GM19455 (cell line): ENCODE results near the gene RNF144A.
"Not testable (repeated sequence)": the region's sequence is repeated elsewhere in the genome, so short reads cannot be mapped to it uniquely, and the experiment has no call there.

Source experiments
- ATAC-seq: cut with Tn5 transposase; IDR thresholded peaks from one replicate; pipeline ENCODE4 v1.9.1; 2021; ENCODE audit not compliant: unreplicated experiment

Gene RNF144A

GRCh38 chr2:6995391-6996097 is 78.3 kb downstream of the RNF144A start:
- ATAC-seq, result no peak

GRCh38 chr2:6999211-6999877 is 82.1 kb downstream of the RNF144A start:
- ATAC-seq, result peak; percentile 68

- ATAC-seq, result not testable (repeated sequence)
Observed at GRCh38 chr2:7001395-7001794, 84.2 kb downstream of the RNF144A start.

- ATAC-seq, result no peak
Observed at GRCh38 chr2:7003895-7004294, 86.7 kb downstream of the RNF144A start.

- ATAC-seq, result no peak
Observed at GRCh38 chr2:7004636-7005035, 87.4 kb downstream of the RNF144A start.

- ATAC-seq, result no peak
Observed at GRCh38 chr2:7007488-7007845, 90.3 kb downstream of the RNF144A start.

- ATAC-seq, result no peak
Observed at GRCh38 chr2:7007846-7008741, 90.9 kb downstream of the RNF144A start.

- ATAC-seq, result no peak
Observed at GRCh38 chr2:7009207-7009911, 92.1 kb downstream of the RNF144A start.

- ATAC-seq, result no peak
Observed at GRCh38 chr2:7010391-7011054, 93.3 kb downstream of the RNF144A start.

GRCh38 chr2:7011356-7012083 is 94.3 kb downstream of the RNF144A start:
- no peak for ATAC-seq

- no peak for ATAC-seq
Observed at GRCh38 chr2:7012141-7012764, 95.0 kb downstream of the RNF144A start.

GRCh38 chr2:7013471-7014160 is 96.4 kb downstream of the RNF144A start:
- ATAC-seq, result no peak

- ATAC-seq, result no peak
Observed at GRCh38 chr2:7014174-7014640, 97.0 kb downstream of the RNF144A start.

GRCh38 chr2:7015007-7015950 is 98.1 kb downstream of the RNF144A start:
- no peak for ATAC-seq

GRCh38 chr2:7016148-7016547 is 98.9 kb downstream of the RNF144A start:
- no peak for ATAC-seq

- no peak for ATAC-seq
Observed at GRCh38 chr2:7016601-7017211, 99.5 kb downstream of the RNF144A start.

GRCh38 chr2:7017671-7018281 is 100.6 kb downstream of the RNF144A start:
- no peak for ATAC-seq
